Upper lobe of left lung (tissue), 6 donors: ENCODE results near the gene HDGFL2. TPM values are rescaled to one million over a fixed set of nuclear protein-coding genes. Genes with fewer than 3 reads are reported as not detected.

Source experiments
- ATAC-seq, 2 donors: fragments of 200-7000 bp; cut with Tn5 transposase; one replicate each; pipeline ENCODE4 v1.9.1; 2022; ENCODE audit warnings: mild to moderate bottlenecking in 2 of 2, moderate library complexity in 2 of 2; ENCODE audit not compliant: low FRiP score in 2 of 2
- DNase-seq, 2 donors: peaks; one replicate each; pipeline ENCODE4 v3.0.0-alpha.2; 2019 to 2020
- H3K27ac ChIP-seq, 4 donors: fragments of 200-600 bp; sonication (generic); one replicate each; pipeline ENCODE4 v1.5.1; 2016 to 2019
- H3K27me3 ChIP-seq, 4 donors: fragments of 200-600 bp; sonication (generic); one replicate each; pipeline ENCODE4 v1.5.1; 2017 to 2019
- H3K36me3 ChIP-seq, 4 donors: fragments of 200-600 bp; sonication (generic); one replicate each; pipeline ENCODE4 v1.5.1; 2016 to 2019
- H3K4me1 ChIP-seq, 4 donors: fragments of 200-600 bp; sonication (generic); one replicate each; pipeline ENCODE4 v1.5.1; 2018 to 2019
- H3K4me3 ChIP-seq, 4 donors: fragments of 200-600 bp; sonication (generic); one replicate each; pipeline ENCODE4 v1.5.1; 2017 to 2019; ENCODE audit warnings: mild to moderate bottlenecking in 2 of 4, moderate library complexity in 1 of 4
- H3K9me3 ChIP-seq, 4 donors: fragments of 200-600 bp; sonication (generic); one replicate each; pipeline ENCODE4 v1.5.1; 2018 to 2019
- EP300 ChIP-seq, 4 donors: sonication (generic); formaldehyde crosslinking; IDR thresholded peaks; one replicate each; pipeline ENCODE4 v1.5.1; 2017; ENCODE audit warnings: antibody characterized with exemption in 4 of 4, control low read depth in 2 of 4
- POLR2A ChIP-seq, 4 donors: fragments of 450-650 bp; IDR thresholded peaks; one replicate each; pipeline ENCODE4 v1.5.1; 2016 to 2017; ENCODE audit warnings: antibody characterized with exemption in 4 of 4, mild to moderate bottlenecking in 2 of 4
- POLR2AphosphoS5 ChIP-seq, 2 donors: sonication (generic); formaldehyde crosslinking; IDR thresholded peaks; one replicate each; pipeline ENCODE4 v1.5.1; 2017; ENCODE audit warnings: antibody characterized with exemption in 2 of 2
- WGBS, 2 donors: methylation state at CpG; one replicate each; pipeline ENCODE4 v1.1.5; 2017 to 2018; 5-methylcytosine and 5-hydroxymethylcytosine counted together
- total RNA-seq, 6 donors: library from RNA; depleted of rRNA in 4 of 6; stranded (reverse); fragments of >200 nt in 4 of 6; gene quantifications; one replicate each; pipeline versions ENCODE4 v1.1.0 to v1.2.1, GENCODE V29; 2016 to 2021
- TF ChIP-seq, protein P1 (sequence below), 6 experiments: fragments of 450-650 bp in 4 of 6; fragments of 200-600 bp in 2 of 6; sonication (generic) in 2 of 6; IDR thresholded peaks; one replicate each; pipeline ENCODE4 v1.5.1; 2016 to 2019; ENCODE audit warnings: antibody characterized with exemption in 6 of 6
- donor health status: DM: no; HTN: no; CAD: no; lungs with moderate emphysema.
- donor health status: DM: no; HTN: yes; CAD: no; lungs with severe emphysema.

The HDGFL2 gene
- total RNA-seq, 6 donors from 2014 or later = 23.9 to 71.2 (median 37.6) TPM

GRCh38 chr19:4493929-4494690 lies 22.0 kb downstream of the HDGFL2 start:
- TF ChIP-seq, protein P1, sequence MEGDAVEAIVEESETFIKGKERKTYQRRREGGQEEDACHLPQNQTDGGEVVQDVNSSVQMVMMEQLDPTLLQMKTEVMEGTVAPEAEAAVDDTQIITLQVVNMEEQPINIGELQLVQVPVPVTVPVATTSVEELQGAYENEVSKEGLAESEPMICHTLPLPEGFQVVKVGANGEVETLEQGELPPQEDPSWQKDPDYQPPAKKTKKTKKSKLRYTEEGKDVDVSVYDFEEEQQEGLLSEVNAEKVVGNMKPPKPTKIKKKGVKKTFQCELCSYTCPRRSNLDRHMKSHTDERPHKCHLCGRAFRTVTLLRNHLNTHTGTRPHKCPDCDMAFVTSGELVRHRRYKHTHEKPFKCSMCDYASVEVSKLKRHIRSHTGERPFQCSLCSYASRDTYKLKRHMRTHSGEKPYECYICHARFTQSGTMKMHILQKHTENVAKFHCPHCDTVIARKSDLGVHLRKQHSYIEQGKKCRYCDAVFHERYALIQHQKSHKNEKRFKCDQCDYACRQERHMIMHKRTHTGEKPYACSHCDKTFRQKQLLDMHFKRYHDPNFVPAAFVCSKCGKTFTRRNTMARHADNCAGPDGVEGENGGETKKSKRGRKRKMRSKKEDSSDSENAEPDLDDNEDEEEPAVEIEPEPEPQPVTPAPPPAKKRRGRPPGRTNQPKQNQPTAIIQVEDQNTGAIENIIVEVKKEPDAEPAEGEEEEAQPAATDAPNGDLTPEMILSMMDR (IDR thresholded peaks at IDR 0.05) = no peak
- no peak for TF ChIP-seq POLR2AphosphoS5 (IDR thresholded peaks at IDR 0.05)
- no peak for TF ChIP-seq POLR2A (IDR thresholded peaks at IDR 0.05)
- no peak for TF ChIP-seq EP300 (IDR thresholded peaks at IDR 0.05)
- DNase-seq (peak in 1 of 2 donors; percentile 83), ATAC-seq (no peak)
- H3K36me3 ChIP-seq = peaks cover 33 to 91% (median 75%) of the 10 kb centered on the region in 4 donors
- H3K9me3 ChIP-seq = no peaks in the 10 kb centered on the region
- 97 to 98% methylated on average over 53 to 60 of the region's 61 CpGs for WGBS, 2 donors
- no peak overlapping the region for H3K4me3 ChIP-seq
- no peaks in the 10 kb centered on the region for H3K27me3 ChIP-seq
- H3K4me1 ChIP-seq = no peaks in the 10 kb centered on the region
- no peak overlapping the region for H3K27ac ChIP-seq

DNA sequence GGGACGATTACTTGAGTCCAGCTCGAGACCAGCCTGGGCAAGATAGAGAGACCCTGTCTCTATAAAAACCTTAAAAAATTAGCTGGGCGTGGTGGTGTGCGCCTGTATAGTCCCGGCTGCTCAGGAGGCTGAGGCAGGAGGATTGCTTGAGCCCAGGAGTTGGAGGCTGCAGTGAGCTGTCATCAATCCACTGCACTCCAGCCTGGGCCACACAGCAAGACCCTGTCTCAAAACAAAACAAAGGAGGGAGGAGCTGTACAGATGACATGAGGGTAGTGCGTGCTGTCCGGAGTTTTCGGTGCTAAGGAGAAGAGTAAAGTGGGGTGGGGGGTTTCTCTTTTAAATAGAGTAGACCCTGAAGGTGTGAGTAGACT lies 22.6 kb downstream of the HDGFL2 start:
- H3K36me3 ChIP-seq = peaks cover 33 to 91% (median 75%) of the 10 kb centered on the region in 4 donors
- 94 to 96% methylated on average over 8 of the region's 8 CpGs for WGBS, 2 donors
- no peak for ATAC-seq

GRCh38 chr19:4495471-4495870 lies 23.4 kb downstream of the HDGFL2 start:
- H3K4me3 ChIP-seq = no peak overlapping the region
- DNase-seq (peak in 1 of 2 donors; percentile 52), ATAC-seq (peak in 1 of 2 donors; percentile 21)
- peaks cover 33 to 91% (median 74%) of the 10 kb centered on the region in 4 donors for H3K36me3 ChIP-seq
- 86 to 92% methylated on average over 8 to 12 of the region's 12 CpGs for WGBS, 2 donors
- H3K27ac ChIP-seq = no peak overlapping the region
- H3K4me1 ChIP-seq = no peaks in the 10 kb centered on the region
- H3K27me3 ChIP-seq = no peaks in the 10 kb centered on the region
- H3K9me3 ChIP-seq = no peaks in the 10 kb centered on the region
- TF ChIP-seq POLR2A (IDR thresholded peaks at IDR 0.05) (no peak), POLR2AphosphoS5 (IDR thresholded peaks at IDR 0.05) (no peak), EP300 (IDR thresholded peaks at IDR 0.05) (no peak)
- TF ChIP-seq, protein P1 (IDR thresholded peaks at IDR 0.05) = no peak

More for the DNA sequence above, 22.6 kb downstream of the HDGFL2 start:
- TF ChIP-seq, protein P1 (IDR thresholded peaks at IDR 0.05) = no peak
- TF ChIP-seq POLR2A (IDR thresholded peaks at IDR 0.05) = no peak
- TF ChIP-seq POLR2AphosphoS5 (IDR thresholded peaks at IDR 0.05) = no peak
- no peak for TF ChIP-seq EP300 (IDR thresholded peaks at IDR 0.05)
- Histone ChIP-seq H3K27me3 (no peaks in the 10 kb centered on the region), H3K4me3 (no peak overlapping the region), H3K27ac (no peak overlapping the region), H3K9me3 (no peaks in the 10 kb centered on the region), H3K4me1 (no peaks in the 10 kb centered on the region)
- DNase-seq = no peak

DNA sequence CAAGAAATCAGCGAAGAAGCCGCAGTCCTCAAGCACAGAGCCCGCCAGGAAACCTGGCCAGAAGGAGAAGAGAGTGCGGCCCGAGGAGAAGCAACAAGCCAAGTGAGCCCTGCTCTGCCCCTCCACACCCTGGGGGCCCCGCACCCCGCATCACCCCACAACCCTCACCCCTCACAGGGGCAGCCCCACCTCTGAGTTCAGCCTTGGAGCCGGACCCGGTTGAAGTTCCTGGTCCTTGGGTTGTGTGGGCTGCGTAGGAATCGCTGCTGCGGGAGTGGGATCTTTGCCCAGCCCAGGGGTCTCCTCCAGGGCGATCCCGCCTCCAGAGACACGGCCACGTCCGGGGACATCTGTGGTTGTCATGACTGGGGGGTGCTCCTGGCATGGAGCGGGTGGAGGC lies 24.2 kb downstream of the HDGFL2 start:
- no peaks in the 10 kb centered on the region for H3K27me3 ChIP-seq
- TF ChIP-seq POLR2AphosphoS5 (IDR thresholded peaks at IDR 0.05) = no peak
- TF ChIP-seq EP300 (IDR thresholded peaks at IDR 0.05) = no peak
- TF ChIP-seq, protein P1 (IDR thresholded peaks at IDR 0.05) = no peak
- H3K4me3 ChIP-seq = no peak overlapping the region
- H3K9me3 ChIP-seq = no peaks in the 10 kb centered on the region
- DNase-seq = peak in 1 of 2 donors; percentile 54
- H3K27ac ChIP-seq = no peak overlapping the region
- no peaks in the 10 kb centered on the region for H3K4me1 ChIP-seq
- no peak for ATAC-seq
- WGBS, 2 donors = 93 to 100% methylated on average over 8 to 18 of the region's 18 CpGs
- peaks cover 33 to 93% (median 79%) of the 10 kb centered on the region in 4 donors for H3K36me3 ChIP-seq
